ENCODE data around the gene MRPL34.

Gene MRPL34

DNA sequence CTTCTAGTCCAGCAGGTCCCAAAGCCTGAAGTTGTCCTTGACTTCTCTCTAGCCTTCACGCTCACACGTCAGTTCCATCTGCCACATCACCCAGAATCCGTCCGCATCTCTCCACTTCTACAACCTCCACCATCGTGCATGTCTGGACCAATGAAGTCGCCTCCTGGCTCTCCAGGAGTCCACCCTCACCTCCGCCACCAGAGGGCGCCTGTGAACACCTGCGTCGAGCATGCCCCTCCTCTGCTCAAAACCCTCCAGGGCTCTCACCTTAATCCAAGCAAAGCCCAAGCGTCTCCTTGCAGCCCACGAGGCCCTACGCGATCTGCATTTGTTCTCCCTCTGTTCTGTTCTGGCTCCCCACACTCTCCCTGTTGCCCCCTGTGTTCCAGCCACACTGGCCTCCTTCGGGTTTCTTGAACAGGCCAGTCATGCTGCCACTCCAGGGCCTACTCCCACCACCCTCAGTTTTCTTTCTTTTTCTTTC is 44.8 kb upstream of the MRPL34 start:
- peak overlapping the region; percentile 62 for H3K4me2 ChIP-seq (ENCODE audit: low read length)
- peak overlapping the region; percentile 91 for H2AFZ ChIP-seq (ENCODE audit: low read depth, low read length)
- peaks cover 6% of the 10 kb centered on the region for H3K4me1 ChIP-seq (ENCODE audit: low read length)
- no peaks in the 10 kb centered on the region for H4K20me1 ChIP-seq (ENCODE audit: insufficient read depth, low read length)
- TF ChIP-seq, protein P1, sequence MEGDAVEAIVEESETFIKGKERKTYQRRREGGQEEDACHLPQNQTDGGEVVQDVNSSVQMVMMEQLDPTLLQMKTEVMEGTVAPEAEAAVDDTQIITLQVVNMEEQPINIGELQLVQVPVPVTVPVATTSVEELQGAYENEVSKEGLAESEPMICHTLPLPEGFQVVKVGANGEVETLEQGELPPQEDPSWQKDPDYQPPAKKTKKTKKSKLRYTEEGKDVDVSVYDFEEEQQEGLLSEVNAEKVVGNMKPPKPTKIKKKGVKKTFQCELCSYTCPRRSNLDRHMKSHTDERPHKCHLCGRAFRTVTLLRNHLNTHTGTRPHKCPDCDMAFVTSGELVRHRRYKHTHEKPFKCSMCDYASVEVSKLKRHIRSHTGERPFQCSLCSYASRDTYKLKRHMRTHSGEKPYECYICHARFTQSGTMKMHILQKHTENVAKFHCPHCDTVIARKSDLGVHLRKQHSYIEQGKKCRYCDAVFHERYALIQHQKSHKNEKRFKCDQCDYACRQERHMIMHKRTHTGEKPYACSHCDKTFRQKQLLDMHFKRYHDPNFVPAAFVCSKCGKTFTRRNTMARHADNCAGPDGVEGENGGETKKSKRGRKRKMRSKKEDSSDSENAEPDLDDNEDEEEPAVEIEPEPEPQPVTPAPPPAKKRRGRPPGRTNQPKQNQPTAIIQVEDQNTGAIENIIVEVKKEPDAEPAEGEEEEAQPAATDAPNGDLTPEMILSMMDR (IDR thresholded peaks at IDR 0.05; ENCODE audit: low read depth, low read length), result peak; percentile 97
- no peak for TF ChIP-seq EZH2phosphoT487 (IDR thresholded peaks at IDR 0.05; ENCODE audit: low read depth)
- H3K4me3 ChIP-seq (ENCODE audit: low read length), result peak overlapping the region; percentile 37
- H3K9me3 ChIP-seq (ENCODE audit: insufficient read depth, low read length), result no peaks in the 10 kb centered on the region
- no peak overlapping the region for H3K27ac ChIP-seq (ENCODE audit: low read length)
- H3K36me3 ChIP-seq (replicated peaks; ENCODE audit: low read depth, low read length), result no peaks in the 10 kb centered on the region
- no peaks in the 10 kb centered on the region for H3K27me3 ChIP-seq (ENCODE audit: low read depth, low read length)
- no peak overlapping the region for H3K9ac ChIP-seq (ENCODE audit: low read length)
- no peaks in the 10 kb centered on the region for H3K79me2 ChIP-seq (ENCODE audit: low read length)

DNA sequence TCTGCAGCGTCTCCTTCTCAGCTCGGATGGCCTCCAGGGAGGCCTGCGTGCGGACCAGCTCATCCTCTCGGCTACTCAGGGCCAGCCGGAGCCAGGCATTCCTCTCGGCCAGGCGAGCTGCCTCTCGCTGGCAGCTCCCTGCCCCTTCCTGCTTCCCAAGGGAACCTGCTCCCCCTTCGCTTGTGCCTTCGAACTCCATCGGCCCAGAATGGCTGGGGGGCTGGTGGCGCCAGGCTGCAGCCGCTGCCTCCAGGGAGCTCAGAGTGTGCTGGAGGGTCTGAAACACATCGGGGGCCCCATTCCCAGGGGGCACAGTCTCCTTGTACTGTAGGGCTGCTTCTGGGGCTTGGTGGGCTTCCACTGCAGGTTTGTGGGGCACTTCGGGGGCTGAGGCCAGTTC is 43.1 kb upstream of the MRPL34 start:
- no peak for TF ChIP-seq EZH2phosphoT487 (IDR thresholded peaks at IDR 0.05; ENCODE audit: low read depth)
- TF ChIP-seq, protein P1 (IDR thresholded peaks at IDR 0.05; ENCODE audit: low read depth, low read length), result no peak
- Histone ChIP-seq H3K27me3 (ENCODE audit: low read depth, low read length) (no peaks in the 10 kb centered on the region), H3K4me3 (ENCODE audit: low read length) (no peak overlapping the region), H3K79me2 (ENCODE audit: low read length) (peaks cover 2% of the 10 kb centered on the region), H3K4me2 (ENCODE audit: low read length) (no peak overlapping the region), H3K36me3 (replicated peaks; ENCODE audit: low read depth, low read length) (no peaks in the 10 kb centered on the region), H4K20me1 (ENCODE audit: insufficient read depth, low read length) (no peaks in the 10 kb centered on the region), H3K27ac (ENCODE audit: low read length) (no peak overlapping the region), H3K9ac (ENCODE audit: low read length) (no peak overlapping the region), H3K4me1 (ENCODE audit: low read length) (peaks cover 9% of the 10 kb centered on the region), H2AFZ (ENCODE audit: low read depth, low read length) (no peak overlapping the region), H3K9me3 (ENCODE audit: insufficient read depth, low read length) (no peaks in the 10 kb centered on the region)

DNA sequence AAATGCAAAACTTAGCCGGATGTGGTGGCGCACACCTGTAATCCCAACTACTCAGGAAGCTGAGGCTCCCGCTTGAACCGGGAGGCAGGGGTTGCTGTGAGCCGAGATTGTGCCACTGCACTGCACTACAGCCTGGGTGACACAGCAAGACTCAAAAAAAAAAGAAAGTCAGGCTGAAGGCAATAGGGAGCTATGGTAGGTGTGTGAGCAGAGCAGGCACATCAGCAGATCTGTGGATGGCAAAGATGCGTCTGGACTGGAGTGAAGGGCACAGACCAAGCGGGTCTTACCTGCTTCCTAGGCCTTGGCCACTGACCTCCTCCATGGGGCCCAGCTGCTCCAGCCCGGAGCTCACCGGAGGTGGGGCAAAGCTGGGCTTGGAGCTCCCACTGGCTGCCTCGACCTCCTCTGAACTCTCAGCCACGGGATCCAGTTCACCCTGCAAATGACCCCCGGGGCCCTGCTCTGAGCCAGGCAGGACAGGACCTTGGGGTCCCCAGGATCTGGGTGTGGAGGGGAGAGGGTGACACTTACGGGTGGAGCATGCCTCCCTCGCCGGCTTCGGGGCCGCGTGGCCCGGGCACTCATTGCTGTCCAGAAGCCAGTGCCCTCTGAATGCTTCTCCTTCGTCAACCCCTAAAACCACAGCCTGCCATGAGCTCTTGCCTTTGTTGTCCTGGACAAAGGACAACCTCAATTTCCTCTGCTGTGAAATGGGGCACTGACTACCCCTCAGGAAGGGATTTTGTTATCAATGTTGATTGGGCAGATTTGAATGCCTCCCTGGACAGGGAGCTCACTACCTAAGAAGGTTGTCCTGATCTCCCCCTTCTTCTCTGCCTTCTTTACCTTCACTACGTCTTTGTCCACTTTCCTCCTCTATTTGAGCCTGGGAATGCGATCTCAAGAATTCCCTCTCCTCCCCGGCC is 41.7 kb upstream of the MRPL34 start:
- H3K9ac ChIP-seq (ENCODE audit: low read length), result no peak overlapping the region
- no peak overlapping the region for H2AFZ ChIP-seq (ENCODE audit: low read depth, low read length)
- H3K4me2 ChIP-seq (ENCODE audit: low read length), result no peak overlapping the region
- no peak overlapping the region for H3K4me3 ChIP-seq (ENCODE audit: low read length)
- peaks cover 3% of the 10 kb centered on the region for H3K36me3 ChIP-seq (replicated peaks; ENCODE audit: low read depth, low read length)
- H3K27ac ChIP-seq (ENCODE audit: low read length), result no peak overlapping the region
- no peak for TF ChIP-seq EZH2phosphoT487 (IDR thresholded peaks at IDR 0.05; ENCODE audit: low read depth)
- TF ChIP-seq, protein P1 (IDR thresholded peaks at IDR 0.05; ENCODE audit: low read depth, low read length), result no peak
- H4K20me1 ChIP-seq (ENCODE audit: insufficient read depth, low read length), result no peaks in the 10 kb centered on the region
- H3K27me3 ChIP-seq (ENCODE audit: low read depth, low read length), result no peaks in the 10 kb centered on the region
- peaks cover 16% of the 10 kb centered on the region for H3K79me2 ChIP-seq (ENCODE audit: low read length)
- peaks cover 17% of the 10 kb centered on the region for H3K4me1 ChIP-seq (ENCODE audit: low read length)
- no peaks in the 10 kb centered on the region for H3K9me3 ChIP-seq (ENCODE audit: insufficient read depth, low read length)

DNA sequence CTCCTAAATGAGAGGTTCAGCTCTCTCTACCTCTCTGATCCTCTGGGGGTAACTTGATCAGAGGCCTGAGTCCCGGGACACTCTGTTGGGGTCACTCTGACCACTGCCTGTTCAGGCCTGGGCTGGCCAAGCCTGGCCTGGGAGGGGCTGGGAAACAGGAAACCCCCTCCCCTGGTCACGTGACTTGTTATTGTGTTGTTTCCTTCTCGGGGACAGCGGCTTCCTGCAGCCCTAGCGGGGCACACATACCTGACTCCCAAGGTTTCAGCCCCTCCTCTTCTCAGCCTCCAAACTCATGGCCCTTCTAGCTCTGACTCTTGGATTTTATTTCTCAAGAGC is 41.1 kb upstream of the MRPL34 start, which contains the start of gene USHBP1:
Gene USHBP1, minus strand, starts transcription at position 105 of the 339 bp plus-strand sequence. CDS start 446 bp downstream, outside the sequence.
- Histone ChIP-seq H3K27ac (ENCODE audit: low read length) (no peak within 1 kb of the TSS), H3K4me3 (ENCODE audit: low read length) (no peak within 1 kb of the TSS), H3K36me3 (replicated peaks; ENCODE audit: low read depth, low read length) (peaks cover 4% of the 10 kb centered on the region), H3K4me1 (ENCODE audit: low read length) (peaks cover 17% of the 10 kb centered on the region), H3K27me3 (ENCODE audit: low read depth, low read length) (no peaks in the 10 kb centered on the region), H4K20me1 (ENCODE audit: insufficient read depth, low read length) (no peaks in the 10 kb centered on the region), H3K79me2 (ENCODE audit: low read length) (peaks cover 17% of the 10 kb centered on the region), H2AFZ (ENCODE audit: low read depth, low read length) (no peak within 1 kb of the TSS), H3K4me2 (ENCODE audit: low read length) (no peak within 1 kb of the TSS), H3K9ac (ENCODE audit: low read length) (no peak within 1 kb of the TSS), H3K9me3 (ENCODE audit: insufficient read depth, low read length) (no peaks in the 10 kb centered on the region)
- TF ChIP-seq, protein P1 (IDR thresholded peaks at IDR 0.05; ENCODE audit: low read depth, low read length), result no peak
- no peak for TF ChIP-seq EZH2phosphoT487 (IDR thresholded peaks at IDR 0.05; ENCODE audit: low read depth)
